Measurements from ENCODE around the gene CNKSR3. TPM values are rescaled to one million over a fixed set of nuclear protein-coding genes. Genes with fewer than 3 reads are reported as not detected.

CNKSR3 gene
- total RNA-seq, 2 experiments from 2014 or later = not detected

DNA sequence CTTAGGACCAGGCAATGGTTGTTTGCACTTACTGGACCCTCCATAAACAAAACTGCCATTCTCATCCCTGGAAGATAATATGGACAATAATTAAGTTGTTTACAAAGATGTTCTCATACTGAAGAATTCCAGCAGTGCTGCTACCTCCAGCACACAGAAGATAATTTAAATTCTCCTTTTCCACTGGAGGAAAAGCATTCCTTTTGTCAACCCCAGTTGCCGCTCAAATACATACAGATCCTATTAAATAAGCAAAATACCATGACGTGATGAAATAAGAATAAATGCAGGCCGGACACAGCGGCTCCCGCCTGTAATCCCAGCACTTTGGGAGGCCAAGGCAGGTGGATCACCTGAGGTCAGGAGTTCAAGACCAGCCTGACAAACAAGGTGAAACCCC, 99.4 kb downstream of the CNKSR3 start:
- ChIA-PET POLR2A (no interaction called here), CTCF (no interaction called here)
- Mint-ChIP-seq H3K4me3 (no peak overlapping the region), H3K4me1 (peaks cover 4% of the 10 kb centered on the region), H3K27ac (no peak overlapping the region), H3K27me3 (peaks cover 5% of the 10 kb centered on the region), H3K9me3 (no peaks in the 10 kb centered on the region), H3K36me3 (ENCODE audit: low read depth) (no peaks in the 10 kb centered on the region)
- no peak for DNase-seq

DNA sequence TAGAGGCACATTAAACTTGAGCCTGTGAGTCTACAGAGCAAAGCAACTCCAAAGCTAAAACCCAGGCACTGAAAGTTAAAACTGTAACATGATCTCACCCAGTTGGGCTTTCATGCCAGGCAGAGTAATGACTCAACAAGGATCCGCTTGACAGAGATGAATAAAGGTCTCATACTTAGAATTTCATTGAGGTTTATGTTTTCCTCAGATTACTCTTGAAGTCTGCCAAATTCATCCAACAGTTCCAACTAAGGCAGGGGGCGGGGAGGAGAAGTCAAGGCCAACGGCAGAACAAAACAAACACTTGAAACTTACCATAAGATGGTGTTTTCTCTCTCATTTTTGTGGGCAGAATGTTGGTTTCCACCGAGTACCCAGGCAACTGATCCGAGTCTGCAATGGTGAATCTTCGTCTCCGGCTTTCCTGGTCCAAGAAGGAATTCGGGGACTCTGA, 99.8 kb downstream of the CNKSR3 start:
- peaks cover 4% of the 10 kb centered on the region for H3K4me1 Mint-ChIP-seq
- no peak for DNase-seq
- CTCF ChIA-PET = no interaction called here
- H3K36me3 Mint-ChIP-seq (ENCODE audit: low read depth) = no peaks in the 10 kb centered on the region
- peaks cover 5% of the 10 kb centered on the region for H3K27me3 Mint-ChIP-seq
- H3K27ac Mint-ChIP-seq = no peak overlapping the region
- H3K9me3 Mint-ChIP-seq = no peaks in the 10 kb centered on the region
- H3K4me3 Mint-ChIP-seq = no peak overlapping the region
- POLR2A ChIA-PET = no interaction called here

DNA sequence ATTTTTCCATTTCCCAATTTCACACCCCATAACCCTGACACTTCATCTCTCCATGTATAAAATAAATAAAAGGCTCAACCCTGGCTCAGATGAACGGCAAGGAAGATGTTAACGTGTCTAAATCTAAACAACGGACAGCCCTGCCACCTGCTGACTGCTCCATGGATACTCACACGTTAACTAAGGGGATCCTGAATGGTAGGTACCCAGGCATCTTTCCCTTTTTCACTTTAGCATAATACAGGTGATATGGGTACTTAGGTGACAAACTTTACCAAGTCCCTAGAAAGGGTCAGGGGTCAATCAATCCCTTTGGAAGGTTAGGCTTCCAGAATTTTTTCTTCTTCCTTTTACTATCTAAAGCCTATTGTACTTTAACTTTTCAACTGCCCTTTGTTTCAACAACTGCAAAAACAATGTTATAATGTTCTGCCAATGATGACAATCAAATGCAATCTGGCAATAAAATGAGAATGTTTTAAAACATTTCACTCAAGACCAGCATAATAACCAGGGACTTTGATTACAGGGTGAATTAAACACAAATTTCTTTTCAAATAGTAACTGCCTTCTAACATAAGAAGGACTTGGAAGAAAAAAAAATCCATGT, 101.5 kb downstream of the CNKSR3 start:
- DNase-seq = no peak
- Mint-ChIP-seq H3K9me3 (no peaks in the 10 kb centered on the region), H3K27ac (no peak overlapping the region), H3K27me3 (peaks cover 5% of the 10 kb centered on the region), H3K4me3 (no peak overlapping the region), H3K36me3 (ENCODE audit: low read depth) (no peaks in the 10 kb centered on the region), H3K4me1 (peaks cover 8% of the 10 kb centered on the region)
- ChIA-PET POLR2A (no interaction called here), CTCF (no interaction called here)

DNA sequence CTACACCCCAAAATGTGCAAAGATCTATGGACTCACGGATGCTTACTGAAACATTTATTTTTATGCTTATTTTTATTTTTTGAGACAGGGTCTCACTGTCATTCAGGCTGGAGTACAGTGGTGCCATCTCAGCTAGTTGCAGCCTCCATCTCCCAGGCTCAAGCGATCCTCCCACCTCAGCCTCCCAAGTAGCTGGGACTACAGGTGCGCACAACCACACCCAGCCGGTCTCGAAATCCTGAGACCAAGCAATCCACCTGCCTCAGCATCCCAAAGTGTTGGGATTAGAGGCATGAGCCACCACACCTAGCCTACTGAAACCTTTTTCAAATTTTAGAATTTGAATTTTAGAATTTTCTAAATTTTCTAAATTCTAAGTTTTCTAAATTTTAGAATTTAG, 103.0 kb downstream of the CNKSR3 start:
- peaks cover 5% of the 10 kb centered on the region for H3K27me3 Mint-ChIP-seq
- H3K9me3 Mint-ChIP-seq = no peaks in the 10 kb centered on the region
- CTCF ChIA-PET = no interaction called here
- POLR2A ChIA-PET = no interaction called here
- no peaks in the 10 kb centered on the region for H3K36me3 Mint-ChIP-seq (ENCODE audit: low read depth)
- no peak for DNase-seq
- H3K4me1 Mint-ChIP-seq = peaks cover 8% of the 10 kb centered on the region
- no peak overlapping the region for H3K4me3 Mint-ChIP-seq
- H3K27ac Mint-ChIP-seq = no peak overlapping the region

DNA sequence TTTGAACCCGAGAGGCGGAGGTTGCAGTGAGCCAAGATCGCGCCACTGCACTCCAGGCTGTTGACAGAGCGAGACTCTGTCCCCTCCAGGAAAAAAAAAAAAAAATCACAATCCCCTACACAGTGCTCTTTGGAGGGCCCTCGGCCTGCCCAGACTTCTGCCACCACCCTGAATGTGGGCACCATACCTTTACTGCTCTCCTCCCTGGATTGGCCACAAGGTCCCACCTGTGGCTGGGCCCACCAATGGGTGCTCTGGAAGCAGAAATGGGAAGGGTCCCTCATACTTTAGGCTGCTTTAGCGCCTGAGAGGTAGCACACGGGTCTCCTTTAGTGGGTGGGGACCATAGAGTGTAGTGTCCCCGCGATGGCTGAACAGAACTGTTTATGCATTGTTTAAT, 103.6 kb downstream of the CNKSR3 start:
- DNase-seq = no peak
- Mint-ChIP-seq H3K27me3 (peaks cover 2% of the 10 kb centered on the region), H3K4me1 (peaks cover 8% of the 10 kb centered on the region), H3K9me3 (no peaks in the 10 kb centered on the region), H3K27ac (no peak overlapping the region), H3K4me3 (no peak overlapping the region), H3K36me3 (ENCODE audit: low read depth) (no peaks in the 10 kb centered on the region)
- ChIA-PET CTCF (no interaction called here), POLR2A (no interaction called here)

DNA sequence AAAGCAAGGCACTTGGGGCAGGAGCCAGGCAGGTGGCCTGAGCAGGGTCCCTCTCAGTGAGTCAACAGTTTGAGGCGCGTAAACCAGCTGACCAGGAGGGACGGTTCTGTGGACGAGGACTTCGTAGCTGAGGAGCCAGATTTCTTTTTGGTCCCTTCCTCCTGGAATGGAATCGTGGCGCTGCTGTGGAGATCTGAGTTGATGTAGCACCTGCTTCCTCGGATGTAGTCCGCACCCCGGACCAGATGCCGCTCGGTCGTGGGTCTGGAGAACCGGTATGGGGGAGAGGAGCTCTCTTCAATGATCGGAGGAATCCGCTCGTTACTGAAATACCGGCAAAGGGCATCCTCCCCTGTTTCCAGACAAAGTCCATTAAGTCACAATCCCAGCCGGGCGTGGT, 104.2 kb downstream of the CNKSR3 start:
- Mint-ChIP-seq H3K4me3 (no peak overlapping the region), H3K4me1 (peaks cover 8% of the 10 kb centered on the region), H3K27ac (no peak overlapping the region), H3K27me3 (no peaks in the 10 kb centered on the region), H3K9me3 (no peaks in the 10 kb centered on the region), H3K36me3 (ENCODE audit: low read depth) (no peaks in the 10 kb centered on the region)
- ChIA-PET POLR2A (no interaction called here), CTCF (no interaction called here)
- no peak for DNase-seq

DNA sequence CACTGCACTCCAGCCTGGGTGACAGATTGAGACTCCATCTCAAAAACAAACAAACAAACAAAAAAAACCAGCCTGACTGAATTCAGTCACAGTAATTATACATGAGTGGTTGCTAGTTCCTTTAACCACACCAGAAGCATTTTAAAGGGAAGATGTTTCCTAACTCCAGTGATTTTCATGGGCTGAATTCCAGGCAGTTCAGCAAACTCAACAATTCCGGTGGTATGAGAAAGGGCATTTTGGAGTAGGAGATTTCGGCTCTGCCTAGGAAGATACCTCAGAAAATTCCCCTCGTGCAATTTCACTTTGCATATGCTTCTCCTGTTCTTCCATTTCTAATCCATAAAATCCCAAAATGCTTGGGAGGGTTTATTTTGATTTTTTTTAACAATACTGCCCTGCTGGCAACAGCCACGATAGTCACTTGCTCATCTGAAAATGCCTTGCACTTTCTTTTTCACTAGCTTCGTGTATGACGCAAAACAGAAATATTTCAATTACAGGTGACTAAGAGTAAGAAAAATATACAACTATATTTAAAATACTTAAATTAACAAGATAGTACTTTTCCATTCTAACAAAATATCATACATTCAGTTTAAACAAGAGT, 105.6 kb downstream of the CNKSR3 start:
- no peak for DNase-seq
- Mint-ChIP-seq H3K27me3 (no peaks in the 10 kb centered on the region), H3K4me1 (peaks cover 4% of the 10 kb centered on the region), H3K36me3 (ENCODE audit: low read depth) (no peaks in the 10 kb centered on the region), H3K27ac (no peak overlapping the region), H3K9me3 (no peaks in the 10 kb centered on the region), H3K4me3 (no peak overlapping the region)
- POLR2A ChIA-PET = no interaction called here
- CTCF ChIA-PET = no interaction called here

DNA sequence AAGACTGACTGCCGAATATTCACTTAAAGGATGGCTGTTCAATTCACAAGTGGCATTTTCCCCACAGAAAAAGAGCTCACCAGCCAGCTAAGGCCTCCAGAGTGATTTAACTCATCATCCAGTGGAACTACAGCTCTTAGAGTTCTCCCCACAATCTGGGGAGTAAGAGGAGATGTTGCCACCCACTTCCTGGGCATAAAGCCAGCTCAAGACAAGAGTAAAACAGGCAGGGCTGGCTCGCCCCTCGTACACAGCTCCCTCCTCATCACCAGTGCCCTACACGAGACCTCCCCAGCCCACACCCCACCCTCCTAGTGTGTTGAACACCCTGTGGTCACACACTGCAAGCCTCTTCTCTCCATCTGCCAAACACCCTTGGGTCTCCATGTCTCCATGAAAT, 106.7 kb downstream of the CNKSR3 start:
- Mint-ChIP-seq H3K4me3 (no peak overlapping the region), H3K4me1 (peaks cover 4% of the 10 kb centered on the region), H3K27me3 (no peaks in the 10 kb centered on the region), H3K36me3 (ENCODE audit: low read depth) (no peaks in the 10 kb centered on the region), H3K9me3 (no peaks in the 10 kb centered on the region), H3K27ac (no peak overlapping the region)
- no peak for DNase-seq
- ChIA-PET CTCF (no interaction called here), POLR2A (no interaction called here)

DNA sequence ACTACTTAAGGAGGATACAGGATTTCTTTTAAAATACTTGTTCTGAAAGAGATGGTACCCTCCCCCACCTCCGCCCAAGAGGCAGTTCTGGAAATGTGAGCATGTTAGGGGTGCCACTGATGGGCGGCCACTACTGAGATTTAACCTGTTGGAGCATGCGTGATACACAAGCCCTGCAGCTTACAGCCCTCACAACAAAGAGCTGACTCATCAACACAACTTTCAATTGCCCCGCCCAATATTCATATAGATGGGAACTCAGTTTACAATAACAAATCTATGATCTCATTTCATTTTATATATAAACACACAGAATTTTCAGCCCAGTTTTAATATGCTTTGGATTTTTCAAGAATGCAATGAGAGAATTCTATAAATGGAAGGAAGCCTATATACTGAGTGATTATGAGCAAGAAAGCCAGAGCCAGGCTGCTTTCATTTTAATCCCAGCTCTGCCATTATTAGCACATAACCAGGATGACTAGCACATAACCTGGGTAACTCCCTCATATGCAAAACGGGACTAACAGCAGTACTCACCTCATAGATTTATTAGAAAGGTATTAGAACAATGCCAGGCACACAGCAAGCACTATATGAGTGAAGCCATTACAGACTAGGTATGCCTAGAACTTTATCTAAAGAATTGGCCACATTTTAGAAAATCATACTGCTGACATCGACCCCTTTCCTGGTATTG, 108.3 kb downstream of the CNKSR3 start:
- DNase-seq = no peak
- POLR2A ChIA-PET = no interaction called here
- H3K36me3 Mint-ChIP-seq (ENCODE audit: low read depth) = no peaks in the 10 kb centered on the region
- H3K27me3 Mint-ChIP-seq = peaks cover 2% of the 10 kb centered on the region
- H3K9me3 Mint-ChIP-seq = no peaks in the 10 kb centered on the region
- H3K27ac Mint-ChIP-seq = no peak overlapping the region
- CTCF ChIA-PET = no interaction called here
- no peak overlapping the region for H3K4me3 Mint-ChIP-seq
- H3K4me1 Mint-ChIP-seq = peaks cover 4% of the 10 kb centered on the region

DNA sequence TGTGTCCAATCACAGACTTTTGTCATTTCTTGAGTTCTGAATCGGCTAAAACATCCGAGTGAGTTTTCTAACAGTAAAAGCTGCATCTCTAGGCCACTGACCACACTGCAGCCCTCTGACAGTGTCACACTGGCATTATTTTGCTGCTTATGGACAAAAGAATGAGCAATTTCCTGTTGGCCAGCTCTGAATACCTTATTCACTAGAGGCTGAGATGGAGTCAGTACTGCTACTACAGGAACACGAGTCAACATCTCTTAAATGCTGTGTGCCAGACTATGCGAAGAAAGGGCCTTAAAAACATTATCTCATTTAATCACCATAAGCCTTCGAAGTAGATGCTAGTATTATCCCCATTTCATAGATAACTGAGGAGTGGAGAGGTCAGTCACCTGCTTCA, 111.4 kb downstream of the CNKSR3 start:
- ChIA-PET CTCF (no interaction called here), POLR2A (no interaction called here)
- no peak overlapping the region for H3K27ac Mint-ChIP-seq
- DNase-seq = no peak
- no peaks in the 10 kb centered on the region for H3K36me3 Mint-ChIP-seq (ENCODE audit: low read depth)
- H3K27me3 Mint-ChIP-seq = peaks cover 4% of the 10 kb centered on the region
- no peak overlapping the region for H3K4me3 Mint-ChIP-seq
- H3K4me1 Mint-ChIP-seq = no peaks in the 10 kb centered on the region
- no peaks in the 10 kb centered on the region for H3K9me3 Mint-ChIP-seq

DNA sequence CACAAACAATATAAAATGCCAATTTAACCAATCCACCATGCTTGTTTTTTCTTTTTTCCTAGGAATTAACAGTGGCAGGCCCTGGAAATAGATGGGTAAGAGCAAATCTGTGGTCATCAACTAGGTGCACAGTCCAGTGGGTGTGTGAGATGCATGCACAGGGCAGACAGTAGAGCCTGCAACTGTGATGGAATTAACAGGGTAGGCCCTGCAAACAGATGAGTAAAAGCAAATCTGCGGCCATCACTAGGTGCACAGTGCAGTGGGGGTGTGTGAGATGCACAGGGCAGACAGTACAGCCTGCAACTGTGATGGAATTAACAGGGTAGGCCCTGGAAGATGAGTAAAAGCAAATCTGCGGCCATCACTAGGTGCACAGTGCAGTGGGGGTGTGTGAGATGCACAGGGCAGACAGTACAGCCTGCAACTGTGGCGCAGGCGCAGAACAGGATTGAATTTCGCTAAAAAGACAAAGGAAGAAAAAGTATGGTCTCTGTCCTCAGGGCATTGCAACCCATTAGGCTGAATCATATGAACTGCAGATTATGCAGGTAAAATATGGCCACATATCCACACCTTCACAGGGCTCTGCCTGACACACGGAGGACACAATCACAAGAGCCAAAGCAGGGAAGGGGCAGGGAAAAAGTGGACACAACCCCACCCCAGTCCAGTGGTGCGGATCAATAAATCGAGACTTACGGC, 112.8 kb downstream of the CNKSR3 start:
- Mint-ChIP-seq H3K4me3 (no peak overlapping the region), H3K9me3 (no peaks in the 10 kb centered on the region), H3K27ac (no peak overlapping the region), H3K36me3 (ENCODE audit: low read depth) (no peaks in the 10 kb centered on the region), H3K27me3 (peaks cover 4% of the 10 kb centered on the region), H3K4me1 (no peaks in the 10 kb centered on the region)
- POLR2A ChIA-PET = no interaction called here
- no peak for DNase-seq
- CTCF ChIA-PET = no interaction called here

DNA sequence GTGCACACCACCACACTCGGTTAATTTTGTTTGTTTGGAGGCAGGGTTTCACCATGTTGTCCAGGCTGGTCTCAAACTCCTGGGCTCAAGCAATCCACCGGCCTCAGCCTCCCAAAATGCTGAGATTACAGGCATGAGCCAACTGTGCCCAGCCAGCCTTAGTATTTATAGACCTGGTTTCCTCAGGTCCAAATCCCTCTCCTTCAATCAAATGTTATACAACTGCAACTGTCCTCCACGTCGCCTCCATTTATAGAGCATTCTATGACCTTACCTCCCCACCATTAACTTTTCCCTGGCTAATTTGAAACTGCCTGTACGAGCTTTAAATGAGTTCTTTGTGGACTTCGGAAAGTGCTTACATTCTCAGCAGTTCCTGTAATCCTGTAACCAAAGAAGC, 114.6 kb downstream of the CNKSR3 start:
- Mint-ChIP-seq H3K27ac (no peak overlapping the region), H3K9me3 (no peaks in the 10 kb centered on the region), H3K4me1 (no peaks in the 10 kb centered on the region), H3K4me3 (no peak overlapping the region), H3K27me3 (peaks cover 6% of the 10 kb centered on the region), H3K36me3 (ENCODE audit: low read depth) (no peaks in the 10 kb centered on the region)
- ChIA-PET CTCF (no interaction called here), POLR2A (no interaction called here)
- DNase-seq = no peak

DNA sequence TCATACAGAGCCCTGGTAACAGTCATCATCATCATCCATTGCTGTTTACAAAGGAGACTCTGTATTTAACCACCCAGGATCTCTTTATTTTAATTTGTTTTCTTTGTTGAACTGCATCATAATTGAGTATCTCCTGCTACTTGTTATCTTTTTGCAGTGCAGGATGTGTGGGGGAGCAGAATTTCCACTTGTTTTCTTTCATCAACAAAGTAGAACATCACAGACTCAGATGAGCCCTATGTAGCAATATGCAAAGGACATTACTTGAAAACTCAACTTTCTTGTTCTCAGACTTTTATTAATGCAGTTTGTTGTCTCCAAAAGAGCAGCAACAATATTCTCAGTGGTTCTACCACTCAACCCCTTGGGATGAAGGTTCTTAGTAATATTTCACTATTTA, 115.2 kb downstream of the CNKSR3 start:
- Mint-ChIP-seq H3K36me3 (ENCODE audit: low read depth) (no peaks in the 10 kb centered on the region), H3K9me3 (no peaks in the 10 kb centered on the region), H3K4me1 (no peaks in the 10 kb centered on the region), H3K27ac (no peak overlapping the region), H3K4me3 (no peak overlapping the region), H3K27me3 (peaks cover 6% of the 10 kb centered on the region)
- ChIA-PET POLR2A (no interaction called here), CTCF (no interaction called here)
- DNase-seq = no peak

DNA sequence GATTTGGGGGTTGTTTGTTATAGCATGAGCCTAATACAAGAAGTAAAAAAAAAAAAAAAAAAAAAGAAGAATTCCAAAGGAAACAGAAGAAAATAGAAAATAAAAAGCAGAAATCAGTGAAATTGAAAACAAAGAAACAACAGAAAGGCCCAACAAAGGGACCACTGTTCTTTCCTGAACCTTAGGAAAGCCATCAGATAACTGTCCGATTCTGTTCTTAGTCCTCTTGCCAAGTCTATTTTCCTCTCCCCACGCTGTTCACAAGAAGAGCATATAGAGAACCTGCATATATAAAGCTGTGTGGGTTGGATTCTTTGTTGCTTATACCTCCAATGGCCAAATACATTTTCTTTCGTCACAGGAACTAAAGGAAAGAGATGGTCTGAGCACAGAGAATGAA, 115.9 kb downstream of the CNKSR3 start:
- peaks cover 7% of the 10 kb centered on the region for H3K27me3 Mint-ChIP-seq
- H3K9me3 Mint-ChIP-seq = no peaks in the 10 kb centered on the region
- no peak overlapping the region for H3K4me3 Mint-ChIP-seq
- no peaks in the 10 kb centered on the region for H3K36me3 Mint-ChIP-seq (ENCODE audit: low read depth)
- ChIA-PET POLR2A (no interaction called here), CTCF (no interaction called here)
- no peaks in the 10 kb centered on the region for H3K4me1 Mint-ChIP-seq
- H3K27ac Mint-ChIP-seq = no peak overlapping the region
- no peak for DNase-seq

Measured in activated CD4-positive, alpha-beta memory T cell treated with anti-CD3 and anti-CD28 coated beads, Interleukin-2, amount 10 ng/mL, durations not matched to agents 7 days and 5 days (primary cell).